CD14-positive monocyte (primary cell): ENCODE results near the gene SNCB. TPM values are rescaled to one million over a fixed set of nuclear protein-coding genes. Genes with fewer than 3 reads are reported as not detected.

Source experiments
- DNase-seq, 3 donors: peaks; one replicate each; pipeline ENCODE4 v3.0.0-alpha.2; 2011 to 2022
- H2AFZ ChIP-seq: 2 replicates; pipeline ENCODE4 v1.6.0; 2012; ENCODE audit warnings: mild to moderate bottlenecking, low read depth, low read length, inconsistent platforms; ENCODE audit not compliant: insufficient read depth, poor library complexity, severe bottlenecking
- H3K27ac ChIP-seq, 2 donors: 1 replicate in 1 of 2; 2 replicates in 1 of 2; pipeline ENCODE4 v1.5.1; 2012 to 2013; ENCODE audit warnings: low read length in 2 of 2, control low read depth in 1 of 2, inconsistent platforms in 1 of 2, low read depth in 1 of 2, mild to moderate bottlenecking in 1 of 2
- H3K27me3 ChIP-seq, 2 donors: one replicate each; pipeline versions ENCODE4 v1.6.0 to v1.6.1; 2011 to 2013; ENCODE audit warnings: low read length in 2 of 2; ENCODE audit not compliant: control insufficient read depth in 2 of 2, insufficient read depth in 2 of 2
- H3K36me3 ChIP-seq, 2 donors: replicated peaks in 1 of 2; 1 replicate in 1 of 2; 2 replicates in 1 of 2; pipeline versions ENCODE4 v1.5.1 to v1.6.1; 2012 to 2013; ENCODE audit warnings: low read length in 2 of 2, control low read depth in 1 of 2, inconsistent platforms in 1 of 2, mild to moderate bottlenecking in 1 of 2; ENCODE audit not compliant: insufficient read depth in 2 of 2, control insufficient read depth in 1 of 2
- H3K4me1 ChIP-seq, 2 donors: 1 replicate in 1 of 2; 2 replicates in 1 of 2; pipeline versions ENCODE4 v1.5.1 to v1.6.1; 2012 to 2013; ENCODE audit warnings: low read length in 2 of 2, control low read depth in 1 of 2, inconsistent platforms in 1 of 2, mild to moderate bottlenecking in 1 of 2, moderate library complexity in 1 of 2; ENCODE audit not compliant: insufficient read depth in 2 of 2, control insufficient read depth in 1 of 2
- H3K4me2 ChIP-seq: replicated peaks from 2 replicates; pipeline ENCODE3; 2012; ENCODE audit warnings: low read length, moderate library complexity, mild to moderate bottlenecking; ENCODE audit not compliant: poor library complexity, severe bottlenecking; ENCODE audit errors: extremely low read depth
- H3K4me3 ChIP-seq, 3 experiments: fragments of 200-600 bp in 1 of 3; sonication (generic) in 1 of 3; replicated peaks in 1 of 3; 1 replicate in 2 of 3; 2 replicates in 1 of 3; pipeline ENCODE4 v1.5.1; 2011 to 2013; ENCODE audit warnings: low read length in 3 of 3, mild to moderate bottlenecking in 3 of 3, control low read depth in 2 of 3, low read depth in 2 of 3, inconsistent platforms in 1 of 3, moderate library complexity in 1 of 3
- H3K79me2 ChIP-seq: 2 replicates; pipeline ENCODE4 v1.6.0; 2012; ENCODE audit warnings: mild to moderate bottlenecking, control low read depth, inconsistent platforms, low read length, moderate library complexity; ENCODE audit not compliant: insufficient read depth
- H3K9ac ChIP-seq: 2 replicates; pipeline ENCODE4 v1.6.0; 2017; ENCODE audit warnings: low read length, mild to moderate bottlenecking; ENCODE audit not compliant: insufficient read depth, poor library complexity, severe bottlenecking
- H3K9me3 ChIP-seq, 2 donors: replicated peaks in 1 of 2; 1 replicate in 1 of 2; 2 replicates in 1 of 2; pipeline versions ENCODE4 v1.5.1 to v1.6.1; 2012 to 2013; ENCODE audit warnings: low read length in 2 of 2, control low read depth in 1 of 2; ENCODE audit not compliant: control insufficient read depth in 1 of 2, insufficient read depth in 1 of 2
- H4K20me1 ChIP-seq: 2 replicates; pipeline ENCODE4 v1.6.0; 2012; ENCODE audit warnings: mild to moderate bottlenecking, low read length, control low read depth, moderate library complexity; ENCODE audit not compliant: insufficient read depth
- H3K27ac Mint-ChIP-seq, 7 donors: one replicate each; pipeline ENCODE4 v1.8.0; 2020; ENCODE audit warnings: mild to moderate bottlenecking in 7 of 7, mixed read lengths in 7 of 7, moderate library complexity in 6 of 7, inconsistent platforms in 2 of 7
- H3K27me3 Mint-ChIP-seq, 3 donors: one replicate each; pipeline ENCODE4 v1.8.0; 2021 to 2022; ENCODE audit warnings: low read depth in 3 of 3, mild to moderate bottlenecking in 3 of 3, mixed read lengths in 3 of 3, moderate library complexity in 3 of 3, inconsistent platforms in 1 of 3
- H3K36me3 Mint-ChIP-seq, 2 donors: one replicate each; pipeline ENCODE4 v1.8.0; 2020; ENCODE audit warnings: mixed read lengths in 2 of 2, inconsistent platforms in 1 of 2, mild to moderate bottlenecking in 1 of 2
- H3K4me1 Mint-ChIP-seq: one replicate; pipeline ENCODE4 v1.8.0; 2020; ENCODE audit warnings: mild to moderate bottlenecking, mixed read lengths
- H3K4me3 Mint-ChIP-seq, 2 donors: one replicate each; pipeline ENCODE4 v1.8.0; 2020; ENCODE audit warnings: mild to moderate bottlenecking in 2 of 2, mixed read lengths in 2 of 2, moderate library complexity in 1 of 2
- H3K9me3 Mint-ChIP-seq, 7 donors: one replicate each; pipeline ENCODE4 v1.8.0; 2020 to 2022; ENCODE audit warnings: mixed read lengths in 7 of 7, mild to moderate bottlenecking in 6 of 7, moderate library complexity in 6 of 7, inconsistent platforms in 2 of 7
- CTCF ChIP-seq: fragments of 200-600 bp; IDR thresholded peaks from one replicate; pipeline ENCODE4 v1.8.0; 2022; ENCODE audit warnings: antibody characterized with exemption, mild to moderate bottlenecking
- WGBS: methylation state at CpG from one replicate; pipeline ENCODE4 v1.1.5; 2013; ENCODE audit warnings: missing lambda C conversion rate; ENCODE audit not compliant: insufficient coverage; 5-methylcytosine and 5-hydroxymethylcytosine counted together
- intact Hi-C, 2 donors: fragments of 100-400 bp; cut with micrococcal nuclease; formaldehyde crosslinking; loops; one replicate each; pipeline versions ENCODE4 v1.15.0 to v1.15.1; 2023
- polyA plus RNA-seq, 3 donors: library from polyadenylated mRNA; depleted of rRNA in 1 of 3; unstranded in 2 of 3; stranded (reverse) in 1 of 3; fragments of 300-500 nt in 2 of 3; fragments of >200 nt in 1 of 3; fragmentation: Illumina TruSeq in 2 of 3; gene quantifications; 1 replicate in 2 of 3; 2 replicates in 1 of 3; pipeline ENCODE4 v1.2.3, GENCODE V29; 2012 to 2021

Gene SNCB
- polyA plus RNA-seq, 3 donors, result not detected

- Mint-ChIP-seq H3K4me3 (peak overlapping the region; percentile 62 to 90), H3K36me3 (no peaks in the 10 kb centered on the region), H3K4me1 (peaks cover 7% of the 10 kb centered on the region), H3K9me3 (peaks cover 0 to 4% (median 2%) of the 10 kb centered on the region in 7 donors), H3K27me3 (peaks cover 30 to 45% (median 34%) of the 10 kb centered on the region in 3 donors), H3K27ac (no peak overlapping the region)
- H3K79me2 ChIP-seq, result no peaks in the 10 kb centered on the region
- no peak overlapping the region for H3K4me3 ChIP-seq
- peaks cover 0 to 30% of the 10 kb centered on the region in 2 donors for H3K27me3 ChIP-seq
- no peaks in the 10 kb centered on the region for H4K20me1 ChIP-seq
- 80% methylated on average over 19 of the region's 23 CpGs for WGBS
- no peaks in the 10 kb centered on the region for H3K36me3 ChIP-seq
- intact Hi-C loops, result no loop called here
- H3K4me1 ChIP-seq, result peaks cover 2 to 12% of the 10 kb centered on the region in 2 donors
- H2AFZ ChIP-seq, result no peak overlapping the region
- no peak overlapping the region for H3K9ac ChIP-seq
- peak overlapping the region; percentile 42 for H3K4me2 ChIP-seq
- no peak overlapping the region for H3K27ac ChIP-seq
- TF ChIP-seq CTCF, result no peak
- DNase-seq, result no peak
- peaks cover 10 to 13% of the 10 kb centered on the region in 2 donors for H3K9me3 ChIP-seq
These were observed 34.2 kb downstream of the SNCB start for GRCh38 chr5:176596069-176596644.

- Mint-ChIP-seq H3K27me3 (peaks cover 30 to 45% (median 34%) of the 10 kb centered on the region in 3 donors), H3K36me3 (no peaks in the 10 kb centered on the region), H3K4me3 (peak overlapping the region in 1 of 2 donors; percentile 67), H3K27ac (no peak overlapping the region), H3K4me1 (peaks cover 7% of the 10 kb centered on the region), H3K9me3 (peaks cover 0 to 6% (median 4%) of the 10 kb centered on the region in 7 donors)
- Histone ChIP-seq H4K20me1 (no peaks in the 10 kb centered on the region), H3K79me2 (no peaks in the 10 kb centered on the region), H3K36me3 (no peaks in the 10 kb centered on the region), H3K4me1 (peaks cover 2 to 12% of the 10 kb centered on the region in 2 donors), H2AFZ (no peak overlapping the region), H3K27ac (no peak overlapping the region), H3K9ac (no peak overlapping the region), H3K4me3 (no peak overlapping the region), H3K4me2 (no peak overlapping the region), H3K9me3 (peaks cover 16 to 20% of the 10 kb centered on the region in 2 donors), H3K27me3 (peaks cover 0 to 30% of the 10 kb centered on the region in 2 donors)
- WGBS, result 79% methylated on average over 3 of the region's 11 CpGs
- TF ChIP-seq CTCF, result no peak
- intact Hi-C loops, result no loop called here
- no peak for DNase-seq
These were observed 34.9 kb downstream of the SNCB start for GRCh38 chr5:176595386-176595943.
